Left ventricle myocardium inferior (tissue), 1 donor: ENCODE data around the gene INPP5K. TPM values are rescaled to one million over a fixed set of nuclear protein-coding genes. Genes with fewer than 3 reads are reported as not detected.

ENCODE experiments used
- DNase-seq: peaks from one replicate; pipeline ENCODE4 v3.0.0-alpha.2; 2020
- H3K27ac ChIP-seq: fragments of 200-600 bp; replicated peaks from 2 replicates; pipeline ENCODE4 v1.8.0; 2021
- H3K27me3 ChIP-seq: fragments of 200-600 bp; 2 replicates; pipeline ENCODE4 v1.8.0; 2021; ENCODE audit warnings: low read depth
- H3K36me3 ChIP-seq: fragments of 200-600 bp; 2 replicates; pipeline ENCODE4 v1.8.0; 2021
- H3K4me1 ChIP-seq: fragments of 200-600 bp; 2 replicates; pipeline ENCODE4 v1.8.0; 2021
- H3K4me3 ChIP-seq: fragments of 200-600 bp; 2 replicates; pipeline ENCODE4 v1.8.0; 2021; ENCODE audit warnings: mild to moderate bottlenecking, moderate library complexity
- H3K9me3 ChIP-seq: fragments of 200-600 bp; replicated peaks from 2 replicates; pipeline ENCODE4 v1.8.0; 2021
- CTCF ChIP-seq: fragments of 200-600 bp; IDR thresholded peaks from 2 replicates; pipeline ENCODE4 v1.8.0; 2021; ENCODE audit warnings: antibody characterized with exemption, mild to moderate bottlenecking, borderline replicate concordance
- intact Hi-C: fragments of 100-400 bp; cut with micrococcal nuclease; formaldehyde crosslinking; loops from one replicate; pipeline ENCODE4 v1.11.0; 2022
- total RNA-seq: library from RNA; stranded (reverse); fragmentation: NEBNext Ultra II Directional; extraction: Animal tissue kit (Norgen Biotek cat#: 25700); gene quantifications from one replicate; pipeline ENCODE4 v1.2.1, GENCODE V29; 2021
- donor health status: DM: no; HTN: yes; CAD: no; lungs with severe emphysema.

INPP5K gene
- total RNA-seq, 1 donor from 2014 or later = 35.2 TPM

GRCh38 chr17:1471911-1472821 is 44.2 kb downstream of the INPP5K start:
- no peak overlapping the region for H3K4me3 ChIP-seq
- H3K9me3 ChIP-seq = no peaks in the 10 kb centered on the region
- intact Hi-C loops = no loop called here
- TF ChIP-seq CTCF = no peak
- DNase-seq = no peak
- peaks cover 98% of the 10 kb centered on the region for H3K36me3 ChIP-seq
- no peaks in the 10 kb centered on the region for H3K27me3 ChIP-seq
- H3K4me1 ChIP-seq = peaks cover 25% of the 10 kb centered on the region
- no peak overlapping the region for H3K27ac ChIP-seq

- intact Hi-C loops = no loop called here
- TF ChIP-seq CTCF = no peak
- Histone ChIP-seq H3K27me3 (no peaks in the 10 kb centered on the region), H3K27ac (no peak overlapping the region), H3K9me3 (no peaks in the 10 kb centered on the region), H3K36me3 (peaks cover 98% of the 10 kb centered on the region), H3K4me3 (no peak overlapping the region), H3K4me1 (peaks cover 21% of the 10 kb centered on the region)
- no peak for DNase-seq
Measured at GRCh38 chr17:1471490-1471889, 44.9 kb downstream of the INPP5K start.

- no peak for TF ChIP-seq CTCF
Measured at GRCh38 chr17:1470755-1471462, 45.5 kb downstream of the INPP5K start.

GRCh38 chr17:1470071-1470754 is 46.2 kb downstream of the INPP5K start:
- Histone ChIP-seq H3K4me1 (peaks cover 8% of the 10 kb centered on the region), H3K27ac (no peak overlapping the region), H3K27me3 (no peaks in the 10 kb centered on the region), H3K9me3 (no peaks in the 10 kb centered on the region), H3K36me3 (peaks cover 98% of the 10 kb centered on the region), H3K4me3 (no peak overlapping the region)
- intact Hi-C loops = no loop called here
- no peak for TF ChIP-seq CTCF
- DNase-seq = no peak

More at GRCh38 chr17:1470755-1471462, 45.5 kb downstream of the INPP5K start:
- DNase-seq = no peak
- H3K4me3 ChIP-seq = no peak overlapping the region
- H3K4me1 ChIP-seq = peaks cover 15% of the 10 kb centered on the region
- intact Hi-C loops = no loop called here
- H3K36me3 ChIP-seq = peaks cover 98% of the 10 kb centered on the region
- H3K27me3 ChIP-seq = no peaks in the 10 kb centered on the region
- no peaks in the 10 kb centered on the region for H3K9me3 ChIP-seq
- H3K27ac ChIP-seq = no peak overlapping the region

GRCh38 chr17:1469231-1469852 is 47.1 kb downstream of the INPP5K start:
- no peak for DNase-seq
- Histone ChIP-seq H3K36me3 (peaks cover 98% of the 10 kb centered on the region), H3K27me3 (no peaks in the 10 kb centered on the region), H3K27ac (no peak overlapping the region), H3K4me3 (no peak overlapping the region), H3K9me3 (no peaks in the 10 kb centered on the region), H3K4me1 (no peaks in the 10 kb centered on the region)
- TF ChIP-seq CTCF = no peak
- intact Hi-C loops = no loop called here
